ENCODE results near the gene ITGB3.

DNA sequence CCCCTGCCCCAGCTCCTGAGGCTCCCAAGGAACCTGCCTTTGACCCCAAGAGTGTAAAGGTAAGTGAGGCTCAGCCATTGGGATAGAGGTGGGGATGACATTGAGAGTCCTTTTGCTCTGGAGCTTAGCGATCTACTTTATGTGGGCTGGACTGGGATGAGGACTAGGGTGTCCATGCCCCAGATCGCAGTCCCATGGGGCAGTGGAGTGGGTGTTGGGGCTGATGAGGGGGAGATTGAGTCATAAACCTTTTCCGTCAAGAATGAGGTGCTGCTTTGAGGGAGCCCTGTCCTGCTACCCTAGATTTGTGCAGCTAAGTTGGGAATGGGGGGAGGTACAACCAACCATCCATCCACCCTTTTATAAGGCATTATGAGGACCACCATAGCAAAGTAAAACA, 44.1 kb upstream of the ITGB3 start:
- TF ChIP-seq, protein P1, sequence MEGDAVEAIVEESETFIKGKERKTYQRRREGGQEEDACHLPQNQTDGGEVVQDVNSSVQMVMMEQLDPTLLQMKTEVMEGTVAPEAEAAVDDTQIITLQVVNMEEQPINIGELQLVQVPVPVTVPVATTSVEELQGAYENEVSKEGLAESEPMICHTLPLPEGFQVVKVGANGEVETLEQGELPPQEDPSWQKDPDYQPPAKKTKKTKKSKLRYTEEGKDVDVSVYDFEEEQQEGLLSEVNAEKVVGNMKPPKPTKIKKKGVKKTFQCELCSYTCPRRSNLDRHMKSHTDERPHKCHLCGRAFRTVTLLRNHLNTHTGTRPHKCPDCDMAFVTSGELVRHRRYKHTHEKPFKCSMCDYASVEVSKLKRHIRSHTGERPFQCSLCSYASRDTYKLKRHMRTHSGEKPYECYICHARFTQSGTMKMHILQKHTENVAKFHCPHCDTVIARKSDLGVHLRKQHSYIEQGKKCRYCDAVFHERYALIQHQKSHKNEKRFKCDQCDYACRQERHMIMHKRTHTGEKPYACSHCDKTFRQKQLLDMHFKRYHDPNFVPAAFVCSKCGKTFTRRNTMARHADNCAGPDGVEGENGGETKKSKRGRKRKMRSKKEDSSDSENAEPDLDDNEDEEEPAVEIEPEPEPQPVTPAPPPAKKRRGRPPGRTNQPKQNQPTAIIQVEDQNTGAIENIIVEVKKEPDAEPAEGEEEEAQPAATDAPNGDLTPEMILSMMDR (conservative IDR thresholded peaks at IDR 0.05; ENCODE audit: low read depth, low read length) = no peak
- TF ChIP-seq MXI1 (IDR thresholded peaks at IDR 0.05; ENCODE audit: borderline replicate concordance, low read depth, low read length) (no peak), RCOR1 (IDR thresholded peaks at IDR 0.05; ENCODE audit: insufficient replicate concordance, low read length) (no peak), POLR2A (IDR thresholded peaks at IDR 0.05; ENCODE audit: low read depth, low read length) (no peak), CHD1 (IDR thresholded peaks at IDR 0.05; ENCODE audit: low read depth, low read length) (no peak), BHLHE40 (IDR thresholded peaks at IDR 0.05; ENCODE audit: low read depth, low read length) (no peak), MAFK (IDR thresholded peaks at IDR 0.05; ENCODE audit: low read depth, low read length) (no peak)
